Stimulated activated CD8-positive, alpha-beta memory T cell treated with anti-CD3 and anti-CD28 coated beads, Interleukin-4, amount 100 ng/mL, for 48 hours (primary cell): ENCODE results near the gene DLGAP4.
A peak's percentile ranks its signal among the peaks of the same experiment; 100 is the strongest.

Source experiments
- DNase-seq: peaks from one replicate; pipeline ENCODE4 v3.0.0-alpha.2; 2020

The DLGAP4 gene

DNA sequence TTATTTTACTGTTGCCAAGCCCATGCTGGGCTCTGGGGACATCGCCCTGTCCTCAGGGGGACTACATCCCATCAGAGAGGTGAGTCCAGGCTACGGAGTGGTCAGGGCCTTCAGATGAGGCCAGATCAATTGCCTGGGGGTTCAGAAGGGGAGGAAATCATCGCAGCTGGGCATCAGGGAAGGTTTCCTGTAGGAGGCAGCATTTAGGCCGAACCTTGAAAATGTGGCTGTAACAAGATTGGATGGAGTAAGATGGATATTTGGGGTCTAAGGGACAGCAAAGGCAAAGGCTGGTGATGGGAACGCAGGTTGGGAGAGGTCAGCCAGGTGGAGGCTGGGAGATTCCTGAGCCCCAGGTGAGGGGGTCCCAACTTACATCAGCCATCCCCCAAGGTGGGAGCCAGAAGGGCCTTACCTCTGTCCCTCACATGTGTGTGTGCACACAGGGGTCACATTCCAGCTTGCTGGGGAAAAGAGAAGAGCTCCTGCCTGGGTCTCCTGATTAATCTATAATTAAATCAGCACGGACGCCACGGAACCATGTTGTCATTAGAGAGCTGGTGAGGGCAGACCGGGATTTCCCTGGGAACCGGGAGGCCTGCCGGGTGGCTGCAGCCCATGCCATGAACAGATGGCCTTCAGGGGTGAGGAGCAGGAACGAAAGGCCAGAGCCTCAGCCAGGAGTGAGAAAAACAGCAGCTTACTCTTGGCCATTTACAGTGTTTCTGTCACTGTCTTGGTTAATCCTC lies 30.5 kb upstream of the DLGAP4 start:
- peak; percentile 16 for DNase-seq

- DNase-seq: peak; percentile 14
These were observed 28.6 kb upstream of the DLGAP4 start for GRCh38 chr20:36277546-36277945.

DNA sequence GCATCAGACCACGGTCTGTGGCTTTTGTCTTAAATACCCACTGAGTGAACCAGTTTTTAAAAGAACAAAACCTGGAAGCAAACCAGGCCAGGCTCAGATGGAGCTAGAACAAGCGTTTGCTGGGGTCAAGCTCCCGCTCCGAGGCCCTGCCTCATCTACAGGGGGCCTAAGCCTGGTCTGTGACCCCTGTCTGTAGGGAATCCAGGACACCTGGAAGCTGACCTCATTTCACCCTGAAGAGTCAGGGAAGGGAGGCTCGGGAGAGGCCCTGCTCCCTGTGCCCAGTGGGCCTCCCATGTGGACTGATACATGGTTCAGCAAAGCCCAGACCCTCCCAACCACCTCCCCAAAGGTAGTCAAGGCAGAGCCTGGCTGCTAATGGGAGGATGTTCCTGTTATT lies 26.8 kb upstream of the DLGAP4 start:
- DNase-seq: peak; percentile 2

GRCh38 chr20:36279776-36280175 lies 26.4 kb upstream of the DLGAP4 start:
- DNase-seq: peak; percentile 4

DNA sequence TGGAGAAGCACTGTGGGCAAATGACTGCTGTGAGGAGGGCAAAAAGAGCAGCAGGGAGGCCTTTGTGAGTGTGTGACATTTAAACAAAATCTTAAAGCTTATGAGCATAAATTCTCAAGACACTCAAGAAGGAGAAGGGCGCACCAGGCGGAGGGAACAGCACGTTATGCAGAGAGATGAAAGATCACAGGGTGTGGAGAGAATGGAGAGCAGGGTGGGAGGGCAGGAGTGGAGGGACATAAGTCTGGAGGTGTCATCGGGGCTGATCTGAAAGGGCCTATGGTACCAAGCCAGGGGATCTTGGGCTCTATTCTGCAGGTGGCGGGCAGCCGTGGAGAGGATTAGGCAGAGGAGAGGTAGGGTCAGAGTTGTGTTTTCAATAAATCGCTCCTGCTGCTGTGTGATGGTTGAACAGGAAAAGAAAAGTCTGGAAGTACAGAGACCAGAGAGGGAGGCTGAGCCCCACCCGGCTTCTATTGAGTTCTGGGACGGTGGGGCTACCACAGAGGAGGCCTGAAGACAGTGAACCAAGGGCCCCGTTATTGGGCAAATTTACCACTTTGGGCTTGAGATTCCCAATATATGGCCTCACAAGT lies 24.3 kb upstream of the DLGAP4 start:
- DNase-seq: peak; percentile 10

DNA sequence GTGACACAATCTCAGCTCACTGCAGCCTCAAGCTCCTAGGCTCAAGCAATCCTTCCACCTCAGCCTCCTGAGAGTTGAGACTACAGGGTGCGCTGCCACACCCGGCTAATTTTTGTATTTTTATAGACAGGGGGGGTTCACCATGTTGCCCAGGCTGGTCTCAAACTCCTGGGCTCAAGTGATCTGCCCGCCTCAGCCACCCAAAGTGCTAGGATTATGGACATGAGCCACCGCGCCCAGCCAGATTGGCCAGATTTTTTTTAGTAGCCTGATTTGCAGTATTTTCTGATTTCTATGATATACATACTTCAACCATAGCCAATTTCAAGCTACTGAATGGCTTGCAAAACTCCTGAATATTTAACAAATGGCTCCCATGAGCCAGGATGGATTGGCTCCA lies 21.4 kb upstream of the DLGAP4 start:
- DNase-seq: peak; percentile 8

- DNase-seq: peak; percentile 0
These were observed 20.2 kb upstream of the DLGAP4 start for GRCh38 chr20:36285746-36286447.

DNA sequence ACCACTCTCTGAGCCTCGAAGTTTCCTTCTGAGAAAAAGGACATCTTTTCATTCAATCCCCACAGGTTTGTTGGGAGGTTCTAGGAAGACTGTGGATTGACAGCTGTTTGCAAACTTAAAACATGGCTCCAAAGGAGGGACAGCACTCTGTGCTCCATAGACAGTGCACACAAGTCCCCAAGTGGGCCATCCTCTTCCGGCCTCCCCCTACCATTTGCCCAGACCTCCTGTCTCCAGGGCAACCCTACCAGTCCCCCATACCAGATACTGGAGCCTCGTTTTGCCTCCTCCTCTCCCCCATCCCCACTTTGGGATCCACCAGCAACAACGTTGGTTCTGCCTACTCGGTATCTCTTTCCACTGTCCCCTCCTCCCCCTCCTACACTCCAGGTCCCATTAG lies 8.5 kb upstream of the DLGAP4 start:
- DNase-seq: no peak

DNA sequence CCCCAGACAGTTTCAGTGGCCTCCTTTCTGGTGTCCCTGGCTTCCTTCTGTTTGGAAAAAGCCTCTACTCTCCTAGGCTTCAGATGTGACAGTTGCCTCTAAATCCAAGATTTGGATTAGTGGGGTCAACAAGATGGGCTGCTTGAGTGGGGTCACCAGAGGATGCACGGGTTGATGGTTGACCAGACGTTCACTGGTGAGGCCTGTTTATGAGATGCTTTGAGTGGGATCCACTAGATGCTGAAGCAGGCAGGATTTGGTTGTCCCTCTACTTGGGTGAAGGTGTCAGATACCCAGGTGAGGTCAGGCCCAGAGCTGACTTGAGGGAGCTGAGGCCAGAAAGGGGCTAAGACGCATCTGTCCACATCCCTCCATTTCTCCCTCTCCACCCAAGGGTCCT lies 8.1 kb upstream of the DLGAP4 start:
- peak; percentile 0 for DNase-seq

GRCh38 chr20:36298795-36299339 lies 7.3 kb upstream of the DLGAP4 start:
- peak; percentile 14 for DNase-seq

DNA sequence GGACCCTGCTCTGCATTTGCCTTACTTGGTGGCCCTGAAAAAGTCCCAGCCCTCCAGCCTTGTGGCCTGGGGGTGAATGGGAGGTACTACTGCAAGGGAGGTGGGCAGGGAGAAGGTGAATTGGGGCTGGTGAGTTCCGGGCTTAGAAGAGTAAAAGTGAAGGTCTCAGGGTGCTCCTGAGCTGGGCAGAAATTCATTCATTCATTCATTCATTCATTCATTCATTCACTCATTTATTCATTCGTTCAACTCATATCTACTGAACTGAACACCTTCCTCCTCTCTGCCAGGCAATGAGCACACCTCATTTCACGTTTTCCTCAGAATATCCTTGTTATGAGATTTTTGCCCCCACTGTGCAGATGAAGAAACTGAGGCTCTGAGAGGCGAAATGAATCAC lies 6.7 kb upstream of the DLGAP4 start:
- no peak for DNase-seq

- DNase-seq: no peak
These were observed 4.6 kb upstream of the DLGAP4 start for GRCh38 chr20:36301359-36302119.

GRCh38 chr20:36303020-36303595 lies 3.0 kb upstream of the DLGAP4 start:
- DNase-seq: no peak

DNA sequence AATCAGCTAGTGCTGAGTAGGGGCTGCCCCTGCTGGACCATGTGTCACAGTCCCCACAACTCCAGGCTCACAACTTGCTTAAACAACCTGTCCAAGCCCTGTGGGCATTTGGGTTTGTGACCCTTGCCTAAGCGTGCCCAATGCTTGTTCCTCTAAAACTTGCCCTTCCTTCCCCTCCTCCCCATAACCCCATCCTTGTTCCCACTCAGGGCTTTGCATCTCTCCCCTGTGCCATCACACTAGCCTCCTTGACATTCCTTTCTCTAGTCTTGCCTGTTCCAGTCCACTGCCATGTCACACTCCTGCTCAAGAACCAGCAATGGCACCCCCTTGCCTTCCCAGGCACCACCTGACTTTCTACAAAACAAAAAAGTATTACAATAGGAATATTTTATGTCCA lies 2.3 kb upstream of the DLGAP4 start:
- no peak for DNase-seq

- no peak for DNase-seq
These were observed 1.2 kb upstream of the DLGAP4 start for GRCh38 chr20:36304786-36305495.

GRCh38 chr20:36306553-36307411 lies 643 bp downstream of the DLGAP4 start:
- DNase-seq: no peak

DNA sequence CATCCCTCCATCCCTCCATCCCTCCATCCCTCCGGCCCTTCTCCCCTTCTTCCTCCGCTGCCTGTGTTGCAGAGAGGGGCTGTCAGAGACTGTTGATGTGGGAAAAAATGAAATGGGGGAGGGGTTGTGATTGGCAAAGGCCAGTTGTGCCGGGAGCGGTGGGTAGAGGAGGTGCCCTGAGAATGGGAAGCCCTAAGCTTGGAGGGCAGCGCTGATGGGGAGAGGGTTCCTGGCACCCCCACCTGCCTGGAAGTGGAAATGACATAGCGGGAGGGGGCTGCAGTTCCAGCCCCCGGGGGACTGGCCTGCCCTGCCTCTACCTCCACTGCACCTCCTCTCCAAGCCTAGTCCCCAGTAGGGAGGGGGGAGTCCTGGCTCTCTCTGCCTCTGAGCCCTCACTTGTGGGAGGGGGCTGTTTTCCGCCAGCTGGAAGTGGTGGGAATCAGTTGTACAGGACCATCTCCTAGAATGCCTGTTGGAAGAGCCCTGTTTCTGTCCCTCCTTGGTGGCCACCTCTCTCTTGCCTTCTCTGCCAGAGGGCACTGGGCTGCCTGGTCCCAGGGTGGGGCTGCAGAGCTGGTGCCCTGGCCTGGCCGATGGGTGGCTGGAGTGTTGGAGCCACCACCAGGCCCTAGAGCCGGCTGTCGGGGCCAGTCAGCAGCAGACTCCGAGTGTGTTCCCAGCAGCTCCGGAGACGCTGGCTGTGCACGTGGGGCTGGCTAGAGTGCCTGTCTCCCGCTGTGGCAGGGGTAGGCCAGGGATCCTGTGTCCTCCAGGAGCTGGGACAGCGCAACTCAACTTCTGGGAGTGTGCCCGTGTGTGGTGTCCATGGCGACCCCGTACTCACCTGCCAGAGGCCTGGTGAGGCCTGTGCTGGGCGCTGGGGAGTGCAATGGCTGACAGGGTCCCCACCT lies 1.5 kb downstream of the DLGAP4 start:
- DNase-seq: no peak

- no peak for DNase-seq
These were observed 2.2 kb downstream of the DLGAP4 start for GRCh38 chr20:36308353-36308752.

DNA sequence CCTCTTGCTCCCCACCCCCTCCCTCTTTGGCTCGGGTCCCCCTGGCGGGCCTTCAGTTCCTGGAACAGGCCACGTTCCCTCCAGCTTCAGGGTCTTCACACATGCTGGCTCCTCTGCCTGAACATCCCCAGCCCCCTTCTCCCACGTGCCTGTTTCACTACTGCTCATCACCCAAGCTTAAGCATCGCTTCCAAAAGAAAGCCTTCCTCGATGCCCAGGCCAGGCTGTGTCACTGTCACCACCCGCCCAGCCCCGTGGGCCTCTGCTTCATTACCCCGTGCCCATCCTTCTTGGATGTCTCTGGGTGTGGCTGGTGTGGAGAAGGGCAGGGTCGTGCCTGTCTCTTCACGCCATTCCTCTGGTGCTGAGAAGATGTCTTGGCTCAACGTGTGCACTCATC lies 2.8 kb downstream of the DLGAP4 start:
- DNase-seq: no peak

- DNase-seq: peak; percentile 6
These were observed 3.5 kb downstream of the DLGAP4 start for GRCh38 chr20:36309643-36310042.
